Left colon (tissue), 2 donors: Measurements from ENCODE around the gene PRKN. TPM values are rescaled to one million over a fixed set of nuclear protein-coding genes. Genes with fewer than 3 reads are reported as not detected.
"Not testable (repeated sequence)": the region's sequence is repeated elsewhere in the genome, so short reads cannot be mapped to it uniquely, and the experiment has no call there.

Experiments
- ATAC-seq: fragments of 200-7000 bp; cut with Tn5 transposase; one replicate; pipeline ENCODE4 v1.9.1; 2020; ENCODE audit warnings: mild to moderate bottlenecking, moderate library complexity
- DNase-seq, 2 donors: peaks; one replicate each; pipeline ENCODE4 v3.0.0-alpha.2; 2020
- intact Hi-C, 2 donors: fragments of 100-400 bp; cut with DNase I in 1 of 2; cut with micrococcal nuclease in 1 of 2; formaldehyde crosslinking; loops; one replicate each; pipeline versions ENCODE4 v1.11.2 to v1.14.0; 2022; cut with DNase I, micrococcal nuclease
- total RNA-seq, 2 donors: library from RNA; stranded (reverse); fragmentation: NEBNext Ultra II Directional; extraction: Animal tissue kit (Norgen Biotek cat#: 25700); gene quantifications; one replicate each; pipeline ENCODE4 v1.2.1, GENCODE V29; 2021
- donor health status: DM: no; HTN: no; CAD: no.
- donor health status: DM: yes; HTN: yes; CAD: no.

Gene PRKN
- total RNA-seq, 2 donors from 2014 or later: 5.4 to 5.5 TPM

DNA sequence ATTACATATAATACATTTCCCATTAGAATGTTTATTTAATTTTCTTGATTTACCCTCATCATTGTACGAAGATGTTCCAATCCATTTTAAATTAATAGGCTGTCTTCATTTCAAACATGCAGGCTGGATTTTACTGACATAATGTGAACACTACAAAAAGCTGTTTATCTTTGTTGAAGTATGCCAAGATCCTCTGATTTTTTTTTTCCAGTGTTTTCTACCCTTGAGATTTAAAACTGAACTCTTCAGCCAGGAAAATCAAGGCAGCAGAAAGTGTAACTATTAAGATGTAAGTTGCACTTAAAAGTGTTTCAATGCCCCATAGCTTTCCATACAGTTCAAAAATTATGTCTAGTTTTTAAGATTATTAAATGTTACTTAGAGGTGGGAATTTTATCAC is 43.5 kb downstream of the PRKN start:
- intact Hi-C loops: no loop called here
- no peak for DNase-seq
- ATAC-seq: no peak

DNA sequence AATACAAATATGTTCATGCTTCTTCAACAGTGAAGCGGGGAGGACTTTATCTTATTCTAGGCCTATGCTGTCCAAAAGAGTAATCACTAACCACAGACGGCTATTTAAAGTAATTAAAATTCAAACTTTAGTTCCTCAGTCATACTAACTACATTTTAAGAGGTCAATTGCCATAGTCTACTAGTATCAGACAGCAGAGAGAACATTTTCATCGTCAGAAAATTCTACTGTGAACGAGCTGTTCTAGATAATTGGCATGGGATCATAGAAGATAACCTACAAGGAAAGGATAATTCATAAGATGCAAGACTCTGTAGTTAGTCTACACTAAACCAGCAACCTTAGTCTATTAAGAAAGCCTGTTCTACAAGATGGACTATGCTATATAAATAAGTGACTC is 44.4 kb downstream of the PRKN start:
- DNase-seq (no peak), ATAC-seq (no peak)
- intact Hi-C loops: no loop called here

DNA sequence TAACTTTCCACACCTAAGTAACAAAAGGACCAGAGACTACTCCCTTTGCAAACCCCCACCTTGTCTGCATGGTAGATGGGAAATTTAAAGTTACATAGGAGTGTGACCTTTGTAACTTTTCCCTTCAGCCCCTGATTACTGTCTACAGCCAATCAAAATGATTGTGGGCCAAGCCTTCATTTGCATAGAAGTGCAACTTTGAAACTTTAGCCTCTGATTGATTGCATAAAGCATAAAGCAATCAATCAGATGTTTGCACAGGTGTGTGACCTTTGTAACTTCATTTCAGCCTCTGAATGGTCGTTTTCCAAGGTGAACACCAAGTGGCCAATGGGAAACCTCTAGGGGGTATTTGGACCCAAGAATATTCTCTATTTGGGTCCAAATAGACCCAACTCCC is 46.1 kb downstream of the PRKN start:
- intact Hi-C loops: no loop called here
- DNase-seq: no peak
- peak; percentile 99 for ATAC-seq

DNA sequence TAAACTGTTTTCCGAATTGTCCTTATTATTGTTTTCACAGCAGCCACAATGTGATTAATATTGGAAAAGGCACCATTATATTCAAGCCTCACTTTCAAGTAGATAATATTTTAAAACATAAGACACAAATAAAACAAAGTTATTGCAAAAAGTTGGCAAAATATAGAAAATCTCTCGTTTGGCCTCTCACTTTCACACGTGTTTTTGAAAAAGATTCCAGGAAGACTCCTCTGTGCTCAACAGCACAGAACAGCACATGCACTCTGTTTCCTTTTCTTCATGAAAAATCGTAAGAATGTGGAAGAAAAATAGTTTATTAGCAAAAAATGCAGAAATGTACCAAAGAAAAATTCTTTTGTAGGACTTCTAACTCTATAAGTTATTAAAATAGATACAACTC is 46.7 kb downstream of the PRKN start:
- DNase-seq (no peak), ATAC-seq (no peak)
- intact Hi-C loops: no loop called here

DNA sequence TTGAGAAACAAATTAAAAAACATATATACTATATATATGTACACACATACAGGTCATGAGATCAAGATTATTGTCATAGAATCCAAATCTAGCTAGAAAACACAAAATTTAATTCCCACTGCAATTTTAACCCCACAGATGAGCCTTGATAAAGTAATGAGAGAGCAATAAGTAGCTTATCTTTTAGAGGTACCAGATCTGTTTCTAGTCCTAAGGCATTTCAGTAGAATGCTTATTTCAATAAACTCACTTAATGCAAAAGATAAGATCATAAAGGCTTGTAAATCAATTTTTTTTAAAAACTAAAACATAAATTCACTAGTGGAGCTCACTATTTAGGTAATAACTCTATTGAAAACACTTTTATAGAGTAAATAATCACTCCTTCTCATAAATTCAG is 47.2 kb downstream of the PRKN start:
- DNase-seq: no peak
- intact Hi-C loops: no loop called here
- no peak for ATAC-seq

DNA sequence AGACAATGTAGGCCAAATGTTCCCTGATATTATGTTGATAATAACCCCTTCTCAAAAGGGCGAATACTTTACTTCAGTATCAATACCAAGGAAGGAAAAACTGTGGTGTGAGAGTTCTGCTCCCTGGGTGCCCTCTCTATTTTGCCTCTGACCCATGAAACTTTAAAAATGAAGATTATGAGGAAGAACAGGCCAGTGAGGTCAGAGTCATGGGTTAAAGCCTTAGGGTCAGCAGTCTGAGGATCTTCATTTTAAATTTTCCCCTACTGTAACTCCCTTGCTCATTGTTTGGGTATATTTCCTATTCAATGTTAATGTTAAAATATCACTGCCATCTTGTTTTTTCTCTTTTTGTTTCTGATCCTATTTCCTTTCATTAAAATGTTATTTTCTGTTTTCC is 47.9 kb downstream of the PRKN start:
- no peak for ATAC-seq
- DNase-seq: no peak
- intact Hi-C loops: no loop called here

DNA sequence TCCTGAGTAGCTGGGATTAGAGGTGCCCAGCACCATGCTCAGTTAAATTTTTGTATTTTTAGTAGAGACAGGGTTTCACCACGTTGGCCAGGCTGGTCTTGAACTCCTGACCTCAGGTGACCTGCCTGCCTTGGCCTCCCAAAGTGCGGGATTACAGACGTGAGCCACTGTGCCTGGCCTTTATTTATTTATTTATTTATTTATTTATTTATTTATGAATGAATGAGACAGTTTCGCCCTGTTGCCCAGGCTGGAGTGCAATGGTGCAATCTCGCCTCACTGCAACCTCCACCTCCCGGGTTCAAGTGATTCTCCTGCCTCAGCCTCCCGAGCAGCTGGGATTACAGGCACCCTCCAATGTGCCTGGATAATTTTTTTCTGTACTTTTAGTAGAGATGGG is 48.7 kb downstream of the PRKN start:
- intact Hi-C loops: not testable (repeated sequence)

DNA sequence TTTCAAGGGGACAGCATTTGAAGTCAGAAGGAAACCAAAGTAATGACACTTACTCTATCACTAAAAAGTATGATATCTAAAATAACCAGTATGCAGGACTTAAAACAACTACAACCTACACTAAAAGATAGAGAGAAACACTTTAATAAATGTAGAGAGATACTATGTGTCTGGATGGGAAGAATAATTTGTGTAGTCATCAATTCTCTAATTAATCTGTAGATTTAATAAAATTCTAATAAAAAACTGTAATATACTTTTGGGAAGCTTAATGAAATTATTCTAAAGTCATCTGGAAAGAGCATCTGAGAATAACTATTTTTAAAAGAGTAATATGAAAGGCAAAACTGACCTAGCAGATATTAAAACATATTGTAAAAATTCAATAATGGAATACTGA is 52.1 kb downstream of the PRKN start:
- intact Hi-C loops: no loop called here
- DNase-seq (no peak), ATAC-seq (no peak)

More for the DNA sequence above, 48.7 kb downstream of the PRKN start:
- not testable (repeated sequence) for ATAC-seq, DNase-seq

DNA sequence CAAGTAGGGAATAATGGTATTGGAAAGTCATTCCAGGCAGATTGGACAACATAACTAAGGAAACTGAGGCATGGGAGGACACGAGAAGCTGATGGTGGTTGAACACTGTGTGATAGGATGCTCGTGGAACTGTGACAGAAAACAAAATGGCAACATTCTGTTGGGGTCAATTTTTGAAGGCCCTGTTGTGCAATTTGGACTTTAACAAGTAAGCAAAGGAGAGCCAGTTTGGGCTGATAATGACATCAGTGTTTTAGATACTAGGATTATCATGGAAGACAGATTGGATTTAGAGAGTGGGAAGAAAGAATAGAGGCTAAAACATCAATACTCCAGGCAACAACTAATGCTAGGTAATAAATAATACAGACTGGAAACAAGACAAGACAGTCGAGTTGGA is 53.1 kb downstream of the PRKN start:
- intact Hi-C loops: no loop called here
- ATAC-seq: no peak

DNA sequence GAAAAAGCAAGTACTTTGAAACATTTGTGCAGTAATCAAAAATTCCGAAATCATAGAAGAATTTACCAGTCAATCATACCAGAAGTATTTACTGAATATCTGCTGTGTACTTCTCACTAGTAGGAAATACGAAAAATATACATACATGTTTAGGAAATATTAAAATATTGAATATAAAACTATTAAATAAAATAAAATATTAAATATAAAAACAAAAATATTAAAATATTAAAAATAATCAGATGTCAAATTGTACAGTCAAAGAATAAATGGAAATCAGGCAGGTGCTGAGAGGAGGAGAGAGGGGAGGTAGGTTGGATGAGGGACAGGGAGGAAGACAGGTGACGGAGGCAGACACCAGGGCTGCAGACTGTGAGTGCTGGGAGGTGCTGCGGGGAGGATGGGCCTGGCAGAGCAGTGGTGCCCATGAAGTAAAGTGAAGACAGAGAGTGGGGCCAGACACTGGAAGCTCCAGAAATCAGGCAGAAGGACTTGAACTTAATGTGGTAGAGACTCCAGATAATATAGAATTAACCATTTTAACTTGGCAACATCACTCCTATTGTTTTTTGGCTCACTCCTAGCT is 55.9 kb downstream of the PRKN start:
- intact Hi-C loops: no loop called here
- ATAC-seq (no peak), DNase-seq (no peak)

More for the DNA sequence above, 53.1 kb downstream of the PRKN start:
- DNase-seq: no peak

DNA sequence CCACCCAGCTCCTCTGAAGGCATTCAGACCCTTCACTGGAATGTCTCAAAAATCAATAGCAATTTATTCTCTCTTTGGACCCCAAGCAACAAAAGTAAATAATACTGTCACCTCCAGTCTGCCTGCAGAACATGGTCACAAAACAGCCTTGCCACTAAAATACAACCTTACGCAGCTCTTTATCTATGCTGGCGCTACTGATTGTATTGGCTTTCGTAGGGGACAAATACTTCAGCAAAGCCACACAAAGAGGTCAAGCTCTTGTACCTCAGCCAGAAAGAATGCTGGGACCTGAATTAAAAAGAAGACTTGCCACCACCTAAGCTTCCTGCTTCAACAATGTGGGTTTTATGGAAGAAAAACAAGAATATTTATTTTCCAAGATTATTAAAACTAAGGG is 57.2 kb downstream of the PRKN start:
- intact Hi-C loops: no loop called here
- DNase-seq: no peak
- ATAC-seq: no peak

DNA sequence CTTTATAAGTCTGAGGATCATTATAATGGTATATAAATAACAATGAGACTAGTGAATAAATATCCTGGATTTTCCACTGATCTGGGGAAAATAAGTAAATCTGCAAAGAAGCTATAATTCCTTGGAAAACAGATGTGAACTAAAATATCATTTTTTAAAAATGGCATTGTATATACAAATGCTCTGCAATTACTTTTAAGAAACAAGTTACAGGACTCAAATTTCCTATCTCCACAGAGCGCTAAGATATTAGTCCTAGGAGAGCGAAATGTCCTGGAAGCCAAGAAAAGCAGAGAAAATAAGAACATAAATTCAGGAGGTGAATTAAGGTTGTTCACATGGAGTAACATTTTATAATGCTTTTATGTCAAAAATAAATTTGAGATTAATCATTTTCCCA is 61.3 kb downstream of the PRKN start:
- DNase-seq: no peak
- intact Hi-C loops: no loop called here
- ATAC-seq: no peak

DNA sequence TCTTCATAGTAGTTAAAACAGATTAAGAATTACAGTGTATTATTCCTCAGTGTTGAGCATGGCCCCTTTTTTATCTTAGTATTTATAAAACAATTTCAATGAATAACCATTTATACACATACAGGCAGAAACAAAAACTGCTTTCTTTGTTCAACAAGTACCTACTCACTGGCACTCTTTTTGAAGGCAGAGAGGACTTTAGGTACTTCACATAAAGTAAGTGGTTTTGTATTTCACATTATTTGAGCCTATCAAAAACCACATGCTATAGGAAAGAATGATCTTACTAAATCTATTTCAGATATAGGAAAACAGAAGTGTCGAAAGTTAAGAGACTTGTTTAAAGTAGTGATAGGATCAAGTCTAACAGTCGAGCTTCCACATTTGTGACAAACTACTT is 73.8 kb downstream of the PRKN start:
- ATAC-seq: no peak
- DNase-seq: no peak
- intact Hi-C loops: no loop called here

DNA sequence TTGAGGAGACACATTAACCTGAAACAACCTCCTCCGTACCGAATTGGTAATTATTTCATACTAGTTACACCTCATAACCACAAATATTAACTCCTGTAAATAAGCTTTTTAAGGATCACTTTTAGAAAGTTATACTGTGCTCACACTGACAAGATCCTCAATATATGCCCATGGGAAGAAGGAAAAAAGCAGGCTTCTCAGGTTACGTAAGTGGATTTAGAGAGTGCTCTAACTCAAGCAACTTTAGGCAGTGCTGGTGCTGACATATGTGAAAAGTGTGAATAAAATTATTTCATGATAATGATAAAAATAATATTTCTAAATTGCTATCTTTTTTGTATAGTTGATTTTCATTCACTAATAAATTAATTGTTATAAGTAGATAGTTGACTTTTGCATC is 76.1 kb downstream of the PRKN start:
- intact Hi-C loops: no loop called here
- DNase-seq: no peak
- no peak for ATAC-seq

DNA sequence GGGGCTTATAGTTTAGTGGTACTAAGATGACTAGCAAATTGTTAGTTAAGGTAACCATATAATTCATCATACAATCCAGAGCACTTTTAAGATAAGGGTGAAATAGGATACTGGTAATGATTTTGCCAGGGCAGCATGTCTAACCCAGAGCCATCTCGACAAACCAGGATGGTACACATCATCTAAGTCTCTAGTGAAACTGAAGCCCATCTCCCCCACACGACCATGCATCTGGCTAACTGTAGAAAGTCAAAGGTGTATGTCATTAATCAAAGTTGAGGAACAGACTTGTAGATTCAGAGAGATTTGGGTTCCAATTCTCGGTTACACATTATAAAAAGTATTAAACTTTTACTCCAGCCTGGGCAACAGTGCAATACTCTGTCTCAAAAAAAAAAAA is 78.3 kb downstream of the PRKN start:
- intact Hi-C loops: no loop called here

DNA sequence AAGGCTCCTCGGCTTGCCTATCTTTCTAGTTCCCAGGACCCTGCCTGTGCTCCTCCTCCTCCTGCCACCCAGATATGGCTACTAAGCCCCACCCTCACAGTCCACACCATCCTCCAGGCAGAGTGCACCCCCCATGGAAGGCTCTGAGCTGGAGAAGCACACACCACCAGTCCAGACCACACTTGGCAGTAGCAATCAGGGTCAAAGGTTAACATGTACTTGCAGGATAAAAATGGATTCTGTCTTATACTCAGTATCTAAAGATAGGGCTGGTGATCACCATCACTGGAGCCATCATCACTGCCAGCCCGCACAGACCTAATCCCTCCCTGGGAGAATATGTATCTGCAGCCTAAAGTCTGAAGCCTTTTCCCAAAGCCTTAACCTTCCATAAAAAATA is 83.4 kb downstream of the PRKN start:
- DNase-seq (no peak), ATAC-seq (no peak)
- intact Hi-C loops: no loop called here

More for the DNA sequence above, 78.3 kb downstream of the PRKN start:
- DNase-seq (no peak), ATAC-seq (no peak)

DNA sequence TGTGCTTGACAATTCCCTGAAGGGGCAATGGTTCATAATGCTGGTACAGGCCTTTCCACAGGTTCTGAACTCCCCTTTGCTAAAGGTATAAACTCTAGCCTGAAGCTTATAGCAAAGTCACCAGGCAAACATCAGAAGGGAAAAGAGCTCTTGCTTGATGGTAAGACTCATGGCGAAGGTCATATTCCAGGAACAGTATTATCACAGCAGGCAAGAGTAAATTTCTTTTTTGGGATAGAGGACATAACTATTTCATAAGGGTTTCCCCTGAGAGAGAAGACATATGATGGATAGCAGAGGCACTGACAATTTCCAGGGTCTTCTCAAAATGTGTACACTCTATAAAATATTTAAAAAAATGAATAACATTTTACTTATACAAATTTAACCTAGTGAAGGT is 86.8 kb downstream of the PRKN start:
- intact Hi-C loops: no loop called here
- no peak for ATAC-seq
- no peak for DNase-seq

DNA sequence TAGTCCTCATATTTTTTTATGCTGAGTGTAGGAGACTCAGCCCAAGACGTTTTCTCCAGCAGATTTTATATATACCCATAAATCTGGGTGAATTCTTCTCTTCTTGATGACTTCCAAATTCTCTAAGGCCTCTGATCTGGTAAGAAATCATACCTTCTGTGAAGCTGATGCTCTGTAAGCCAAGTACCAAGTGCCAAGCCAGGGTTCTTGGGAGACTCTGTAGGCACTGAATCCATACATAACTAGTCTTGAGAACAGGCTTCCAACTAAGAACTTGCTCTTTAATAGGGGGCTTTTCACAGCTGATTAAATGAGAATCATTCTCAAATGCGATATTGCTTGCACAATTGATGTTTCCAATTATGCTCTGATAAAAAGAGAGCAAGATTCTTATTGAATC is 87.6 kb downstream of the PRKN start:
- no peak for ATAC-seq
- intact Hi-C loops: no loop called here

DNA sequence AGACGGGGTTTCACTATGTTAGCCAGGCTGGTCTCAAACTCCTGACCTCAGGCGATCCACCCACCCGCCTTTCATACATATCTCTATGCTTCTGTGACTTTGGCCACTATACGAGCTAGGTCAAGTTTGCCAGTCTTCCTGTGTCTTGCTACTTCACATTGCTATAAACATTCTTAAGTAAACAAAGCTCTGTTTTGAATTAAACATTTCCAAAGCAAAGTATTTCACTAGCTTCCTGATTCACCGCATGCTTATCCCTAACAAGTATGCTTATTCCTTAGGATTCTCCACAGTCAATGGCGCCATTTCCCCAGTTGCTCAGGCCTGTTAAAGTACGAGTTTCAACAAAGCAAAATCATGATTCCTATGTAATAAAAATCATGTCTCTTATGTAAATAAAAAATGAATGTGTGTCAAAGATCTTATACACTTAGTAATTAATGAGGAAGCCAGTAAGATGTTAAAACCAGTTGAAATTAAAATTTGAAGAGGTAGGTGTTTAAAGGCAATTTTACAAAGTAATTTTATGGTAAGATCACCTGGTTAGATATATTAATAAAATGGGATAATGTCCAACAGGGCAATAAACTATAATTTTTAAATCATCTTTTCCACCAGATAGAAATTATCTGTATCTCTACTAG is 88.5 kb downstream of the PRKN start:
- peak; percentile 40 for ATAC-seq
- no peak for DNase-seq

More for the DNA sequence above, 87.6 kb downstream of the PRKN start:
- no peak for DNase-seq

DNA sequence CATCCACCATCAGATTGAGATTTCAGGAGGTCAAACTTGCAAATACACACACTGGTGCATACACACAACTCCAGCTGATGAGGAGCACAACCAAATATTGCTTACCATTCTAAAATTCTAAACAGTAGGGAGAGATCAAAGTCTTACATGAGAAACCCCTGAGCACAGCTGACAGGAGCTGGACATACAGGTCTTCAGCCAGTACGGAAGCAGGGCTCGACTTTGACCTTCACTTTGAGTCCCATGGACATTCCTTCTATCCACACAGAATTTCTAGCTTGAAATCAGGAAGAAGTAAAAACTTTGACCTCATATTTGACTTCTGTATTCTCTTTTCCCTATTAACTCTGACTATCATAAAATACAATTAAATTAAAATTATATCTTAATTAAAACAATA is 90.2 kb downstream of the PRKN start:
- DNase-seq (no peak), ATAC-seq (no peak)
- intact Hi-C loops: no loop called here

More for the DNA sequence above, 88.5 kb downstream of the PRKN start:
- intact Hi-C loops: no loop called here

DNA sequence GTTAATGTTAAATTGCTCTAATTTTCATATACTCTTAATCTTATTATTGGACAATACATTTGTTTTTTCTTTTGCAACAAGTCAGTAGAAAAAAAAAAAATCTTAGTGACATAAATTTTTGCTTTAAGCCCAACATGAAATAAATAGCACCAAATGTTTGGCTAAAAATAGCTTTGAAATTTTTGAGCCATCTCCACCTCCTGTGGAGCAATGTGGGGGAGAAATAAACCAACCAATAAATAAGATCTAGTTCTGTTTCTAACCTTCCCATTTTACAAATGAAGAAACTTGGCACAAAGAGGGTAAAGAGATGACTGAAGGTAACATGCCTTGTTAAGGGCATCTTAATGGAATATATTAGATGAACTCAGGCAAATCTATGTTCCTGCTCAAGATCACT is 91.4 kb downstream of the PRKN start:
- DNase-seq: no peak
- intact Hi-C loops: no loop called here
- ATAC-seq: no peak
